Measurements from ENCODE around the gene DRP2.

GRCh38 chrX:101237041-101237440 lies 17.5 kb downstream of the DRP2 start:
- TF ChIP-seq CTCF (IDR thresholded peaks at IDR 0.05) (no peak), POLR2A (IDR thresholded peaks at IDR 0.05) (no peak)

Measured in esophagus squamous epithelium (tissue), 4 donors.